ENCODE measurements around the gene STK38L.

The STK38L gene

DNA sequence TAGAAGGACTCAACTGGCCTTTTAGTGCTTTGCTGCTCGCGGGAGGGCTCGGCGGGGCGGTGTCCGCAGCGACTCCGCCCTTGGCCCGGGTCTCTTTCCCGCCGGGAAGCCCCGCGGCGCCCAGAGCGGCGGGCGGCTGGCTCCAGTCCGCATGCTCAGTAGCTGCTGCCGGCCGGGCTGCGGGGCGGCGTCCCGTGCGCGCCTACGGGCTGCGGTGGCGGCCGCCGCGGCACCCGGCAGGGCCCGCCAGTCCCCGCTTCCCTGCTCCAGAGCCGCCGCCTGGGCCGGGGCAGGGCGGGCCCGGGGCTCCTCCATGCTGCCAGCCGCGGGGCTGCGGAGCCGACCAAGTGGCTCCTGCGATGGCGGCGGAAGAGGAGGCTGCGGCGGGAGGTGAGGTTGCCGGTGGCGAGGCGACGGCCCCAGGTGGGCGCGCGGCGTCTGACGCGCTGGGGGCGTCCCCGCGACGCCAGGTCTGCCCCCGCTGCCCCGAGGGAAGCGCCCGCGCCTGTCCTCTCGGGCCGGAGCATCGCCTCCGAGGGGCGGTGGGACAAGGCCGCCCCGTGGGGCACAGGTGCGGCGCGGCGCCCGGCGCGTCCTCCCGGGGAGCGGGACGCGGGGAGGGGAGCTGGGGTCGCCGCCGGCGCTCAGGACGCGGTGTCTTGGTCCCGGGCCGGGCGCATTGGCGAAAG, 88.8 kb downstream of the STK38L start, which contains the start of gene BMAL2 (continued):
- TF ChIP-seq, protein P1, sequence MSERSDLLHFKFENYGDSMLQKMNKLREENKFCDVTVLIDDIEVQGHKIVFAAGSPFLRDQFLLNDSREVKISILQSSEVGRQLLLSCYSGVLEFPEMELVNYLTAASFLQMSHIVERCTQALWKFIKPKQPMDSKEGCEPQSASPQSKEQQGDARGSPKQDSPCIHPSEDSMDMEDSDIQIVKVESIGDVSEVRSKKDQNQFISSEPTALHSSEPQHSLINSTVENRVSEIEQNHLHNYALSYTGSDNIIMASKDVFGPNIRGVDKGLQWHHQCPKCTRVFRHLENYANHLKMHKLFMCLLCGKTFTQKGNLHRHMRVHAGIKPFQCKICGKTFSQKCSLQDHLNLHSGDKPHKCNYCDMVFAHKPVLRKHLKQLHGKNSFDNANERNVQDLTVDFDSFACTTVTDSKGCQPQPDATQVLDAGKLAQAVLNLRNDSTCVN (tag by site-specific recombination; optimal IDR thresholded peaks at IDR 0.05) = peak; percentile 13
- TF ChIP-seq ZBTB8A (tag by site-specific recombination; IDR thresholded peaks at IDR 0.05) (peak; percentile 88), KLF1 (tag by site-specific recombination; IDR thresholded peaks at IDR 0.05) (peak; percentile 83), ZSCAN16 (tag by site-specific recombination; IDR thresholded peaks at IDR 0.05) (no peak), KLF8 (tag by site-specific recombination; IDR thresholded peaks at IDR 0.05) (peak; percentile 59; the same call in 1 of the 2 replicates), SP2 (tag by site-specific recombination; IDR thresholded peaks at IDR 0.05) (peak; percentile 39; the same call in 1 of the 2 replicates), ZSCAN30 (tag by site-specific recombination; IDR thresholded peaks at IDR 0.05) (peak; percentile 49; the same call in 1 of the 2 replicates), ZNF138 (tag by site-specific recombination; IDR thresholded peaks at IDR 0.05; ENCODE audit: borderline replicate concordance) (no peak), KLF7 (tag by site-specific recombination; IDR thresholded peaks at IDR 0.05; ENCODE audit: borderline replicate concordance) (peak; percentile 70; the same call in 1 of the 2 replicates), ZNF776 (tag by site-specific recombination; IDR thresholded peaks at IDR 0.05; ENCODE audit: borderline replicate concordance) (no peak), ZBTB7A (tag by site-specific recombination; IDR thresholded peaks at IDR 0.05; ENCODE audit: low read depth) (no peak), ZNF791 (tag by site-specific recombination; IDR thresholded peaks at IDR 0.05) (no peak)
- TF ChIP-seq, protein P2, sequence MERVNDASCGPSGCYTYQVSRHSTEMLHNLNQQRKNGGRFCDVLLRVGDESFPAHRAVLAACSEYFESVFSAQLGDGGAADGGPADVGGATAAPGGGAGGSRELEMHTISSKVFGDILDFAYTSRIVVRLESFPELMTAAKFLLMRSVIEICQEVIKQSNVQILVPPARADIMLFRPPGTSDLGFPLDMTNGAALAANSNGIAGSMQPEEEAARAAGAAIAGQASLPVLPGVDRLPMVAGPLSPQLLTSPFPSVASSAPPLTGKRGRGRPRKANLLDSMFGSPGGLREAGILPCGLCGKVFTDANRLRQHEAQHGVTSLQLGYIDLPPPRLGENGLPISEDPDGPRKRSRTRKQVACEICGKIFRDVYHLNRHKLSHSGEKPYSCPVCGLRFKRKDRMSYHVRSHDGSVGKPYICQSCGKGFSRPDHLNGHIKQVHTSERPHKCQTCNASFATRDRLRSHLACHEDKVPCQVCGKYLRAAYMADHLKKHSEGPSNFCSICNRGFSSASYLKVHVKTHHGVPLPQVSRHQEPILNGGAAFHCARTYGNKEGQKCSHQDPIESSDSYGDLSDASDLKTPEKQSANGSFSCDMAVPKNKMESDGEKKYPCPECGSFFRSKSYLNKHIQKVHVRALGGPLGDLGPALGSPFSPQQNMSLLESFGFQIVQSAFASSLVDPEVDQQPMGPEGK (tag by site-specific recombination; IDR thresholded peaks at IDR 0.05) = peak; percentile 63; the same call in 1 of the 2 replicates
- TF ChIP-seq, protein P3, sequence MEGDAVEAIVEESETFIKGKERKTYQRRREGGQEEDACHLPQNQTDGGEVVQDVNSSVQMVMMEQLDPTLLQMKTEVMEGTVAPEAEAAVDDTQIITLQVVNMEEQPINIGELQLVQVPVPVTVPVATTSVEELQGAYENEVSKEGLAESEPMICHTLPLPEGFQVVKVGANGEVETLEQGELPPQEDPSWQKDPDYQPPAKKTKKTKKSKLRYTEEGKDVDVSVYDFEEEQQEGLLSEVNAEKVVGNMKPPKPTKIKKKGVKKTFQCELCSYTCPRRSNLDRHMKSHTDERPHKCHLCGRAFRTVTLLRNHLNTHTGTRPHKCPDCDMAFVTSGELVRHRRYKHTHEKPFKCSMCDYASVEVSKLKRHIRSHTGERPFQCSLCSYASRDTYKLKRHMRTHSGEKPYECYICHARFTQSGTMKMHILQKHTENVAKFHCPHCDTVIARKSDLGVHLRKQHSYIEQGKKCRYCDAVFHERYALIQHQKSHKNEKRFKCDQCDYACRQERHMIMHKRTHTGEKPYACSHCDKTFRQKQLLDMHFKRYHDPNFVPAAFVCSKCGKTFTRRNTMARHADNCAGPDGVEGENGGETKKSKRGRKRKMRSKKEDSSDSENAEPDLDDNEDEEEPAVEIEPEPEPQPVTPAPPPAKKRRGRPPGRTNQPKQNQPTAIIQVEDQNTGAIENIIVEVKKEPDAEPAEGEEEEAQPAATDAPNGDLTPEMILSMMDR (tag by site-specific recombination; IDR thresholded peaks at IDR 0.05) = no peak

DNA sequence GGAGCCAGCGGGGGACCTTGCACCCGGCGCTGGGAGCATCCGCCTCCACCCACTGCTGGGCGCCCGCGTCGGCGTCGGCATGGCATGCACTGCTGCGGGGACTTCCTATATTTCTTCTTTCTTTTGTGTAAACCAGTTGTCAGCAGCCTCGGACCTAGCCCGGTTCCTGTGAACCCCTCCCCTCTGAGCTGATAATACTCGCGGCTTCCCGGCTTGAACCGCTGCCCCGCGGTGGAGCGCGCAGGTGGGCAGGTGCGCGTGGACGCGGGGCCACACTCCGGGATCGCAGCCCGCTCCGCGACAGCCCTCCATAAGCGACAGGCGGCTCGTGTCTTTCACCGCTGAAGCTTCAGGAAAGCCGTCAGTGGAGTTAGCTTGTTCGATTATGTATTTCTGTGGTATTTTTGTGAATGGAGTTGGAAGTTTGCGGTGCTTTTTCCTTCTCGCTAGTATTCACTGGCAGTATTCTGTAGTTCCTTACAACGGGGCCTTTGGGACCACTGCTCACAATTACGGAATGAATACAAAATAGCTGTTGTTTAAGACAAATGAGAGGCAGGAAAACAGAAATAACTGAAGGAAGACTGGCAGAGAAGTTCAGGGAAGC, 89.4 kb downstream of the STK38L start:
- Histone ChIP-seq H3K9me3 (ENCODE audit: control insufficient read depth, insufficient read depth, low read depth, low read length) (no peaks in the 10 kb centered on the region), H3K27ac (ENCODE audit: extremely low read depth, low read depth, low read length) (peak overlapping the region; percentile 82; the same call in 1 of the 2 replicates), H3K36me3 (ENCODE audit: control insufficient read depth in 2 of 2, insufficient read depth in 1 of 2, low read length in 2 of 2) (no peaks in the 10 kb centered on the region), H3K4me3 (ENCODE audit: low read depth, low read length) (peak overlapping the region; percentile 73), H3K4me1 (ENCODE audit: control insufficient read depth, insufficient read depth, low read length) (0 out of 2 replicates have a peak, but pooled peaks cover 5% of the 10 kb centered on the region)
- ChIA-PET POLR2A (interaction anchor here (1.4 to 1.9 kb wide), 4 partner anchors 9 to 36 kb away, joined by 3 to 7 read pairs (median 4); no protein-coding TSS in a partner anchor), CTCF (interaction anchor here (1.0 kb wide), 1 partner anchor 56 kb away, joined by 5 read pairs; no protein-coding TSS in a partner anchor)
- TF ChIP-seq ZIC2 (tag by site-specific recombination; IDR thresholded peaks at IDR 0.05) (peak; percentile 84), ZNF394 (tag by site-specific recombination; IDR thresholded peaks at IDR 0.05; ENCODE audit: borderline replicate concordance) (no peak), ZNF341 (tag by site-specific recombination; IDR thresholded peaks at IDR 0.05; ENCODE audit: low read depth) (no peak), ZNF391 (tag by site-specific recombination; IDR thresholded peaks at IDR 0.05; ENCODE audit: borderline replicate concordance, low read depth) (no peak), ZNF335 (tag by site-specific recombination; conservative IDR thresholded peaks at IDR 0.05) (peak; percentile 57), TRIM28 (IDR thresholded peaks at IDR 0.05; ENCODE audit: borderline replicate concordance, low read length) (no peak)
- TF ChIP-seq, protein P2 (tag by site-specific recombination; IDR thresholded peaks at IDR 0.05) = peak; percentile 52
- TF ChIP-seq, protein P4, sequence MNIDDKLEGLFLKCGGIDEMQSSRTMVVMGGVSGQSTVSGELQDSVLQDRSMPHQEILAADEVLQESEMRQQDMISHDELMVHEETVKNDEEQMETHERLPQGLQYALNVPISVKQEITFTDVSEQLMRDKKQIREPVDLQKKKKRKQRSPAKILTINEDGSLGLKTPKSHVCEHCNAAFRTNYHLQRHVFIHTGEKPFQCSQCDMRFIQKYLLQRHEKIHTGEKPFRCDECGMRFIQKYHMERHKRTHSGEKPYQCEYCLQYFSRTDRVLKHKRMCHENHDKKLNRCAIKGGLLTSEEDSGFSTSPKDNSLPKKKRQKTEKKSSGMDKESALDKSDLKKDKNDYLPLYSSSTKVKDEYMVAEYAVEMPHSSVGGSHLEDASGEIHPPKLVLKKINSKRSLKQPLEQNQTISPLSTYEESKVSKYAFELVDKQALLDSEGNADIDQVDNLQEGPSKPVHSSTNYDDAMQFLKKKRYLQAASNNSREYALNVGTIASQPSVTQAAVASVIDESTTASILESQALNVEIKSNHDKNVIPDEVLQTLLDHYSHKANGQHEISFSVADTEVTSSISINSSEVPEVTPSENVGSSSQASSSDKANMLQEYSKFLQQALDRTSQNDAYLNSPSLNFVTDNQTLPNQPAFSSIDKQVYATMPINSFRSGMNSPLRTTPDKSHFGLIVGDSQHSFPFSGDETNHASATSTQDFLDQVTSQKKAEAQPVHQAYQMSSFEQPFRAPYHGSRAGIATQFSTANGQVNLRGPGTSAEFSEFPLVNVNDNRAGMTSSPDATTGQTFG (tag by site-specific recombination; IDR thresholded peaks at IDR 0.05; ENCODE audit: borderline replicate concordance) = no peak
- TF ChIP-seq, protein P5, sequence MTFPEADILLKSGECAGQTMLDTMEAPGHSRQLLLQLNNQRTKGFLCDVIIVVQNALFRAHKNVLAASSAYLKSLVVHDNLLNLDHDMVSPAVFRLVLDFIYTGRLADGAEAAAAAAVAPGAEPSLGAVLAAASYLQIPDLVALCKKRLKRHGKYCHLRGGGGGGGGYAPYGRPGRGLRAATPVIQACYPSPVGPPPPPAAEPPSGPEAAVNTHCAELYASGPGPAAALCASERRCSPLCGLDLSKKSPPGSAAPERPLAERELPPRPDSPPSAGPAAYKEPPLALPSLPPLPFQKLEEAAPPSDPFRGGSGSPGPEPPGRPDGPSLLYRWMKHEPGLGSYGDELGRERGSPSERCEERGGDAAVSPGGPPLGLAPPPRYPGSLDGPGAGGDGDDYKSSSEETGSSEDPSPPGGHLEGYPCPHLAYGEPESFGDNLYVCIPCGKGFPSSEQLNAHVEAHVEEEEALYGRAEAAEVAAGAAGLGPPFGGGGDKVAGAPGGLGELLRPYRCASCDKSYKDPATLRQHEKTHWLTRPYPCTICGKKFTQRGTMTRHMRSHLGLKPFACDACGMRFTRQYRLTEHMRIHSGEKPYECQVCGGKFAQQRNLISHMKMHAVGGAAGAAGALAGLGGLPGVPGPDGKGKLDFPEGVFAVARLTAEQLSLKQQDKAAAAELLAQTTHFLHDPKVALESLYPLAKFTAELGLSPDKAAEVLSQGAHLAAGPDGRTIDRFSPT (tag by site-specific recombination; IDR thresholded peaks at IDR 0.05) = 0 out of 2 replicates have a peak, but pooled peaks have one; percentile 17
